Measurements from ENCODE around the gene ARHGAP10. TPM values are rescaled to one million over a fixed set of nuclear protein-coding genes. Genes with fewer than 3 reads are reported as not detected.

The ARHGAP10 gene
- total RNA-seq, 1 donor from 2014 or later, result 20.2 TPM

- H3K4me1 ChIP-seq, result no peaks in the 10 kb centered on the region
- H3K79me2 ChIP-seq (ENCODE audit: low read depth), result no peaks in the 10 kb centered on the region
- no peak overlapping the region for H2AFZ ChIP-seq (replicated peaks)
- H3K4me2 ChIP-seq, result no peak overlapping the region
- no peak for DNase-seq (ENCODE audit: low spot score)
- no peak overlapping the region for H3K4me3 ChIP-seq
- H3K36me3 ChIP-seq, result no peaks in the 10 kb centered on the region
- H3F3A ChIP-seq (ENCODE audit: low read depth), result no peaks in the 10 kb centered on the region
- no peak overlapping the region for H3K27ac ChIP-seq
- Mint-ChIP-seq H3K4me3 (no peak overlapping the region), H3K4me1 (peaks cover 10% of the 10 kb centered on the region), H3K36me3 (no peaks in the 10 kb centered on the region), H3K27ac (no peak overlapping the region), H3K9me3 (peaks cover 14% of the 10 kb centered on the region), H3K27me3 (ENCODE audit: insufficient read depth, low read depth) (peaks cover 3% of the 10 kb centered on the region)
- H3K9ac ChIP-seq, result no peak overlapping the region
- H3K9me3 ChIP-seq (ENCODE audit: low read depth), result no peaks in the 10 kb centered on the region
- no peaks in the 10 kb centered on the region for H3K27me3 ChIP-seq
- no peak for TF ChIP-seq CTCF (IDR thresholded peaks at IDR 0.05)
- no peak for TF ChIP-seq EZH2 (IDR thresholded peaks at IDR 0.05)
- TF ChIP-seq EZH2phosphoT487 (IDR thresholded peaks at IDR 0.05), result no peak
- no peaks in the 10 kb centered on the region for H4K20me1 ChIP-seq (ENCODE audit: low read depth)
Observed at GRCh38 chr4:148101235-148101634, 369.3 kb downstream of the ARHGAP10 start.

- Histone ChIP-seq H3K79me2 (ENCODE audit: low read depth) (no peaks in the 10 kb centered on the region), H3K27me3 (no peaks in the 10 kb centered on the region), H3K4me3 (no peak overlapping the region), H3K27ac (no peak overlapping the region), H3K4me1 (no peaks in the 10 kb centered on the region), H3K9me3 (ENCODE audit: low read depth) (peaks cover 3% of the 10 kb centered on the region), H3K9ac (no peak overlapping the region), H3K4me2 (no peak overlapping the region), H4K20me1 (ENCODE audit: low read depth) (no peaks in the 10 kb centered on the region), H3F3A (ENCODE audit: low read depth) (no peaks in the 10 kb centered on the region), H2AFZ (replicated peaks) (no peak overlapping the region), H3K36me3 (no peaks in the 10 kb centered on the region)
- Mint-ChIP-seq H3K27me3 (ENCODE audit: insufficient read depth, low read depth) (peaks cover 3% of the 10 kb centered on the region), H3K36me3 (no peaks in the 10 kb centered on the region), H3K9me3 (peaks cover 17% of the 10 kb centered on the region), H3K4me3 (no peak overlapping the region), H3K4me1 (peaks cover 10% of the 10 kb centered on the region), H3K27ac (no peak overlapping the region)
- DNase-seq (ENCODE audit: low spot score), result no peak
- TF ChIP-seq CTCF (IDR thresholded peaks at IDR 0.05) (no peak), EZH2phosphoT487 (IDR thresholded peaks at IDR 0.05) (no peak), EZH2 (IDR thresholded peaks at IDR 0.05) (no peak)
Observed at GRCh38 chr4:148101790-148102189, 369.9 kb downstream of the ARHGAP10 start.

- Histone ChIP-seq H2AFZ (replicated peaks) (no peak overlapping the region), H3K27me3 (no peaks in the 10 kb centered on the region), H3K79me2 (ENCODE audit: low read depth) (no peaks in the 10 kb centered on the region), H3K4me1 (no peaks in the 10 kb centered on the region), H3K9me3 (ENCODE audit: low read depth) (peaks cover 4% of the 10 kb centered on the region), H4K20me1 (ENCODE audit: low read depth) (no peaks in the 10 kb centered on the region), H3K36me3 (no peaks in the 10 kb centered on the region), H3K4me2 (no peak overlapping the region), H3F3A (ENCODE audit: low read depth) (no peaks in the 10 kb centered on the region), H3K27ac (no peak overlapping the region), H3K4me3 (no peak overlapping the region), H3K9ac (no peak overlapping the region)
- DNase-seq (ENCODE audit: low spot score), result no peak
- TF ChIP-seq EZH2phosphoT487 (IDR thresholded peaks at IDR 0.05), result no peak
- TF ChIP-seq EZH2 (IDR thresholded peaks at IDR 0.05), result no peak
- no peak for TF ChIP-seq CTCF (IDR thresholded peaks at IDR 0.05)
- peaks cover 17% of the 10 kb centered on the region for H3K9me3 Mint-ChIP-seq
- H3K27me3 Mint-ChIP-seq (ENCODE audit: insufficient read depth, low read depth), result peaks cover 5% of the 10 kb centered on the region
- H3K27ac Mint-ChIP-seq, result no peak overlapping the region
- no peaks in the 10 kb centered on the region for H3K36me3 Mint-ChIP-seq
- H3K4me3 Mint-ChIP-seq, result no peak overlapping the region
- peaks cover 6% of the 10 kb centered on the region for H3K4me1 Mint-ChIP-seq
Observed at GRCh38 chr4:148103597-148104355, 371.9 kb downstream of the ARHGAP10 start.

Data from neural progenitor cell (in vitro differentiated cells).